ENCODE data around the gene ADCK2.
A peak's percentile ranks its signal among the peaks of the same experiment; 100 is the strongest.
"Not testable (repeated sequence)": the region's sequence is repeated elsewhere in the genome, so short reads cannot be mapped to it uniquely, and the experiment has no call there.

The ADCK2 gene

GRCh38 chr7:140693849-140694248 is 21.1 kb downstream of the ADCK2 start:
- DNase-seq (ENCODE audit: low spot score) = not testable (repeated sequence)

DNA sequence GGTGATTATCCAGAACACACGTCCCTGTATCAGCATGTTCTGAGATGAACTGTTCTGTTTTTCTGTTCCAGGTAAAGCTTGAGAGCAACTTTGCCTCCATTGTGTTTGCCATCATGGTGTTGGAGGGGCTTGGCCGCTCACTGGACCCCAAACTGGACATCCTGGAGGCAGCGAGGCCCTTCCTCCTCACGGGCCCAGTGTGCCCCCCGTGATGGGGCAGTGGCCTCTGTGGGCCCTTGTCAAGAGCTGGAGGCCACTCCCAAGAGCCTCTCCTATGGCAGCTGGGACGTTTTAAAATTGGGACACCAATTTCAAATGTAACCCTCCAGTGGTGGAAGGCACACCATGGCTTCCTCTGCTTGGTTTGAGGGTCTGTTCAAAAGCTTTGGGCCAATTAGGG is 21.8 kb downstream of the ADCK2 start:
- no peak for DNase-seq (ENCODE audit: low spot score)

DNA sequence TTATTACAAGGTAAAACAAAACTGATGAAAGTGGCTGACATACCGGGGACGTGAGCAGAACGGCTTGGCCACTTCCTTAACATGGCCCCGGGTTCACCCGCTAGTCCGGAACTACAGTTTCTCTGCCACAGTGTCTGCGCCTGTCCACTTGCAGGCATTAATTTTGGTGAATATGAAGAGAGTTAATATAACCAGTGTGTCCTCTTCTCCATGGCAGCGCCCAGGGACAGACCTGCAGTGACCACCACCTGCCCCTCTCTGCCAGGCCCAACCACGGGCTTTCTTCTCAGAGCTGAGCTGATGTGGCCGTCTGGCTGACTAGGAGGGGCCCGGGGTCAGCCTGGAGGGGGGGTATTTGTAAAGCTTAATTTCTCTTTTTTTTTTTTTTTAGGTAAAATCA is 22.6 kb downstream of the ADCK2 start:
- DNase-seq (ENCODE audit: low spot score) = no peak

GRCh38 chr7:140696024-140696679 is 23.4 kb downstream of the ADCK2 start:
- peak; percentile 90 for DNase-seq (ENCODE audit: low spot score)

DNA sequence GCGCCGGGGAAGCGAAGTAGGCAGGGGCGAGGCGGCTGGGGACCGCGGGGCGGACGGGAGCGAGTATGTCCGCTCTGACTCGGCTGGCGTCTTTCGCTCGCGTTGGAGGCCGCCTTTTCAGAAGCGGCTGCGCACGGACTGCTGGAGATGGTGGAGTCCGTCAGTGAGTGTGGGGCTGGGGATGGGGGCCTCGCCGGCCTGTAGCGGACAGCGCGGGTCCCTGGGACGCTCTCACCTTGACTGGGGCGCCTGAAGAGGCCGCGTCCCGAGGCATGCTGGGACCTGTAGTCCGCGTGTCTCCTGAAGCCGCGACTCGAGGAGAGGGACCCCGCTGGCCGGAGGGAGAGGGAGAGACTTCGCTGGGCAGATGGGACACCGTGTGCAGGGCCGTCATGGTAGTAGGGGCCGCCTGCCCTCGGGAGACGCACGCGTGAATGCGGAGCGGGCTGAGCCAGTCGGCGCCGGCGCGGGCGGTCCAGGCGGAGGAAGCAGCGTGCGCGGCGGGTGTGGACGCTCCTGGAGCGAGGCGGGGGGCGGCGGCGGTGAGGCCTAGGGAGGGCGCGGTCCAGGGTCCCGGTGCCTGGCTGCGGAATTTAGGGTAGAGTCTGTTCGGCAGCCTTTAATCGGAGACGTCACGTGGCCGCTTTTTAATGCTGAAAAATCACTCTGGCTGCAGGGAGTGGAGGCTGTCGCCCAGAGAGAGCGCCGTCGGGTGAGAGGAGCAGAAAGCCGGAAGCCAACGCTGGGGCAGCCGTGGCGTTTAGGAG is 24.1 kb downstream of the ADCK2 start, which contains the start of gene NDUFB2:
TSS of gene NDUFB2 (plus strand) at position 29 of the 767 bp plus-strand sequence. CDS start at position 66, 37 bp downstream.
- peak; percentile 59 for DNase-seq (ENCODE audit: low spot score)

DNA sequence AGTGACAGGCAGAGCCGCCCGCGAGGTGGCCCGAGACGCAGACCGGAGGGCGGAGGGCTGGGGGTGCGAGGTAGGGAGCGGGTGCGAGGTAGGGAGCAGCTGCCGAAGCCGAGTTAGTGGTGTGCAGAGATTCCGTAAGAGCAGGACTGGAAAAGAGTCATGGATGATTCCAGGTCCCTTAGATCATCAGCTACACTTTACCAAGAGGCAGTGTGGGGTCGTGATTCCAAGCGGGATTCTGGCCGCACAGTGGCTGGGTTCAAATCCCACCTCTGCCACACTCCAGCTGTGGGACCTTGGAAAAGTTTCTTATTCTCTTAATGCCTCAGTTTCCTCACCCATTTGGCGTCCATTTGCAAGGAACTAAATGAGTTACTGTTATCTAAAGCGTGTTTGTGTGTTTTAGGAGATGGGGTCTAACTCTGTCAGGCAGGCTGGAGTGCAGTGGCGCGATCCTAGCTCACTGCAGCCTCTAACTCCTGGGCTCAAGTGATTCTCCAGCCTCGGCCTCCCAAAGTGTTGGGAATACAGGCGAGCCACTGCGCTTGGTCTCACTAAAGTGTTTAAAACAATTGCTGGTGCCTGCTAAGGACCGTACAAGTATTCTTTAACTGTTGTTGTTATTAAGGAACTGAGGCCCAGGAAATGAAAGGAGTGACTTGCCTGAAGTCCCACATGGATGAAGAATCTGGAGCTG is 24.9 kb downstream of the ADCK2 start:
- DNase-seq (ENCODE audit: low spot score) = no peak

DNA sequence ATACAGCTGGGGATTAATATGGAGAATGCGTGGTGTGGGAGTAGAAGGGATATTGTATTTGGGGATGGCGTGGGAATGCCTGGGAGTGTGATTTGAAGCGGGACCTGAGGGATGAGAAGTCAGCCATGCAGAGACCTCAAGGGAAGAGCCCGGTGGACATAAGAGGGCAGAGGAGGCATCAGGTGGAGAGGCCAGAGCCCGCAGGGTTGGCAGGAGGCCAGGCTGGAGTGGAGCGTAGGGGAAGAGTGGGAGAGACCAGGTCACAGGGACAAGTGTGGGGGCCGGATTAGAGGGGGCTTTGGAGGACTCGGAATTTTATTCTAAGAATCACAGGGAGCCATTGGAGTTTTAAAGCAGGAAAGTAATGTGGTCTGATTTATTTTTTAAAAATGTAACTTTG is 25.7 kb downstream of the ADCK2 start:
- DNase-seq (ENCODE audit: low spot score) = no peak

DNA sequence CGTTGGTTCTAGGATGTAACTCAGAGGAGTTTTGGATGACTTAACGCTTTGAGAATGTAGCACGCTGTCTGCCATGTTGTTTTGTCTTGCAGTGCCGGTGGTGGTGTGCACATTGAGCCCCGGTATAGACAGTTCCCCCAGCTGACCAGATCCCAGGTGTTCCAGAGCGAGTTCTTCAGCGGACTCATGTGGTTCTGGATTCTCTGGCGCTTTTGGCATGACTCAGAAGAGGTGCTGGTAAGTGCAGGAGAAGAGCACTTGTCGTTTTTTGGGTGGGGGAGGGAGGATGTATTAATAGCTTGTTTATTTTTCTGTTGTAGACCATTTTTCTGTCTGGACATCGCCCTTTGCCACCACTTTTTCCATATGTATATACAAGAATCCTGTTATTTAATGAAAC is 30.0 kb downstream of the ADCK2 start:
- DNase-seq (ENCODE audit: low spot score) = no peak

DNA sequence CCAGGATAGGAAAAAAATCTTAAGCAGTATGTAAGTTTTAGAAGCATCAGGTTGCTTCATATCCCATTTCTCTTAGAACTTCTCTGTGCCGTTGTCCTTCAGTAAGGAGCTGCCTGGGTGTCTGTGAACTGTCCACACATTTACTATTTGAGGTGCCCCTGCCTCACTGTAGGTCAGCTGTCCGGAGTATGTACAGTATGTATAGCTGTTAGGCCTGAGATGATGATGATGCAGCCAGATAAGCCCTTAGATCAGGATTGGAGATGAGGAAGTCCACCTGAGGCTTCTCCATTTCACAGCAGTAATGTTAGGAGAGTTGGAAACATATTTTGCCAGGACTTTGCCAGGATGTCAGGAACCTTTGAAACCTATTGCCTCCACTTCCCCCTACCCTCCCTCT is 31.5 kb downstream of the ADCK2 start:
- no peak for DNase-seq (ENCODE audit: low spot score)

GRCh38 chr7:140707132-140707531 is 34.4 kb downstream of the ADCK2 start:
- DNase-seq (ENCODE audit: low spot score) = no peak

GRCh38 chr7:140708764-140709163 is 36.0 kb downstream of the ADCK2 start:
- DNase-seq (ENCODE audit: low spot score) = not testable (repeated sequence)

- not testable (repeated sequence) for DNase-seq (ENCODE audit: low spot score)
Observed at GRCh38 chr7:140712392-140712791, 39.6 kb downstream of the ADCK2 start.

DNA sequence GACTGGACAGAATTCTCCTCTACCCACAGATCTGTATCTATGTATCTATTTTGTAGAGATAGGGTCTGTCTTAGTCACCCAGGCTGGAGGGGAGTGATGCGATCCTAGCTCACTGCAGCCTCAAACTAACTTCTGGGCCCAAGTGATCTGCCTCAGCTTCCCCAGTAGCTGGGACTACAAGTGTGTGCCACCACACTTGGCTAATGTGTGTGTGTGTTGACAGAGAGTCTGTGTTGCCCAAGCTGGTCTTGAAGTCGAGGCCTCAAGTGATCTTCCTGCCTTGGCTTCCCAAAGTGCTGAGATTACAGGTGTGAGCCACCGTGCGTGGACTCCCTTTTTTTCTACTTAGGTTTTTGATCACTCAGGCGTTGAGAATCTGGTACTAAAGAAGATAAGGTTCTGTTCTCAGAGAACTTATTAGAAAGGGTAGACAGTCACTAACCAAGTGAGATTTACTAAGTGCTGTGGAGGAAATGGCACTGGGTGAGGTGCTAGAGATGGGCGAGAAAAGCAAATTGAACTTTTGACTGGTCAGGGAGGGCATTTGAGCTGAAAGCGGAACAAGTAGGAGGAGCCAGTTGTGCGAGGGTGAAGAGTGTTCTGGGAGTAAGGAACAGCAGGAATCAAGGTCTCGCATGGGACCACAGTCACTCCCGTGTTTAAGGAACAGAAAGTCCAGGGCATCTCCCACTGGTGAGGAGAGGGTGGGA is 41.7 kb downstream of the ADCK2 start:
- DNase-seq (ENCODE audit: low spot score) = no peak

GRCh38 chr7:140719721-140720120 is 47.0 kb downstream of the ADCK2 start:
- no peak for DNase-seq (ENCODE audit: low spot score)

DNA sequence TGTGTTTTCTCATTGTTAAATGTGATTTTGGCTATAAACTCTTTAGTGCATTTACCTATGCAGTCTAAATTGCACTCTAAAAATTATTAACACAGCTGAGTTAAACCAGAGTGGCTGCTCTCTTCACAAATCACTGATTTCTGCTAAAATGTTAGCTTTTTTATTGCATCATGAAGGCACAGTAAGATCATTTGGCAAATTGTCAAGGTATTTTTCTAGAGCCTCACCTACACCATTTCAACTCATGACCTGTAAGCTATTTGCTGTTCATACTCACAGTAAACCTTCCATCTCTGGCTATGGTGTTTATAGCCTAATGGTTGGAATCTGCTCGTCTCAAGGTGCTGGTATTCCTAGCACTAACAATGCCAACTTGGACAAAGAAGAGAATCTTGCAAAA is 49.5 kb downstream of the ADCK2 start:
- no peak for DNase-seq (ENCODE audit: low spot score)

- peak; percentile 18 for DNase-seq (ENCODE audit: low spot score)
Observed at GRCh38 chr7:140723006-140723405, 50.3 kb downstream of the ADCK2 start.

DNA sequence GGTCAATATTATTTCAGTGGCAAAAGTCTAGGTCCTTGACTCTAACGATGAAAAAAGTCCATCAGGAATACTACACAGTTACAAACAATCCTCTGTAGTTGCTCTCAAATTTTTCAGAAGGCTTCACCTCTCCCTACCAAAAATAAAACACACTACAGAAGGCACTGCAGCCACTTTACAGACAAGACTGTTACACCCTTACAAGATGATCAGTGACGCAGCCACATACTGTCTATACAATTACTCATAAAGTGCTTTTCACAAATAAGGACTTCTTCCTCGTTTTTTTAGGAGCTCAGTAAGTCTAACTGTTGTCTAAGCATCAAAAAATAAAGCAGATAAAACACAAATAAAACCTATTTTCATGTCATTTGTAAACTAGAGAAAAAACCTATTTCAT is 50.8 kb downstream of the ADCK2 start:
- no peak for DNase-seq (ENCODE audit: low spot score)

- DNase-seq (ENCODE audit: low spot score) = no peak
Observed at GRCh38 chr7:140724706-140725105, 52.0 kb downstream of the ADCK2 start.

- no peak for DNase-seq (ENCODE audit: low spot score)
Observed at GRCh38 chr7:140726281-140726680, 53.5 kb downstream of the ADCK2 start.

- no peak for DNase-seq (ENCODE audit: low spot score)
Observed at GRCh38 chr7:140732416-140732815, 59.7 kb downstream of the ADCK2 start.

DNA sequence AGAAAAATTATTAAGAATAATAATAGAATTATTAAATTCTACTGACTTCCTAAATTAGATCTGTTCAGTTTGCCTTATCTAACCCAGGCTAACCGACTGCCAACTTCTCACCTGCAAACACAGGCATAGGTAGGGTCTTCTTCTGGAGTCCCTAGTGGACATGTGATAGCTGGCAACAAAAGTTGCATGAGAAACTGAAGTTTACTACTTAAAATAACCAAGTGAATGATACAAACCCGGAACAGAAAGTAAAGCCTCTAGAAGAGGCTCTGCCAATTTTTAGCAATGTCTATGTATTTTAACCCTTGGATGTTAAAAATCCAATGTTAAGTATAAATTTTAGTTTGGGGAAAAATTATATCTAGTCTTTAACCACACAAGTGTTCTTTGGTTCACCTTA is 61.4 kb downstream of the ADCK2 start:
- DNase-seq (ENCODE audit: low spot score) = no peak

DNA sequence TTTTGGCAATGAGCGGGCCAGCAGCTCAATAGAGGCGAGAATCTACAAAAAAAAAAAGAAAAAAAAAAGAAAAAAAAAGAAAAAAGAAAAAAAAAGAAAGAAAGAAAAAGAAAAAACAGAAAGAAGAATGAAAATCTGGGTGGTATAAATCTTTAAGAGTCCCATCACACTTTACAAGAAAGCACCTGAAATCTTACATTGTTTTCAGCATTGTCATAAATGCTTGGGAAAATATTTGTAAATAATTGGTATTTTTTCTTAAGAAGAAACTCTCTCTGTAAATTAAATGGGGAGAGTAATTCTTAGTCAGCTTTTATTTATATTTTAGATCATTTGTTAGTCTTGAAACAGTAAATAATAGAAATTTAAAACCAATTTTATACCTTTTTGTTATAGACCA is 62.0 kb downstream of the ADCK2 start:
- DNase-seq (ENCODE audit: low spot score) = no peak
